Measurements from ENCODE around the gene BLACAT1.
"Not testable (repeated sequence)": the region's sequence is repeated elsewhere in the genome, so short reads cannot be mapped to it uniquely, and the experiment has no call there.

The BLACAT1 gene

DNA sequence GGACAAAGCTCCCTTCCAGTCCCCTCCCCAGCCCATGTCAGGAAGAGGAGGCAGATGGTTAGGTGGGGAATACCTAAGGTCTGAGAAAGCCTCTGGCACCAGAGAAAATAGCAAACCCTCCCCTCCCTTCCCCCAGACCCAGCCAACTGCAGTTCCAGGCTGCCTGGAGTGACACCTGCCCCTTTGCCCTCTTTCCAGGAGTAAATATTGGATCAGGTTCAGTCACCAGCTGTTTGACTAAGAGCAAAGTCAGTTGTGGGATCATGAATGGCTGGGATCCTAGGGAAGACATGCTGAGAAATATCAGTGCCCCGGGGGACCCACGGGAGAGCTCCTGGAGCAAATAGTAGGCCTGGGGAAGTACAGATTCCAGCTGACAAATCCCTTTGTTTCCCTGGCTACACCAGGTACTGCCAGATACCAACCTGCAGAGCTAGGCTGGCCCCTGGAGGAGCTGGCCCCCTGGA is 36.4 kb upstream of the BLACAT1 start:
- no peak for FAIRE-seq
- no peak for DNase-seq (ENCODE audit: insufficient read length, low spot score)
- TF ChIP-seq, protein P1, sequence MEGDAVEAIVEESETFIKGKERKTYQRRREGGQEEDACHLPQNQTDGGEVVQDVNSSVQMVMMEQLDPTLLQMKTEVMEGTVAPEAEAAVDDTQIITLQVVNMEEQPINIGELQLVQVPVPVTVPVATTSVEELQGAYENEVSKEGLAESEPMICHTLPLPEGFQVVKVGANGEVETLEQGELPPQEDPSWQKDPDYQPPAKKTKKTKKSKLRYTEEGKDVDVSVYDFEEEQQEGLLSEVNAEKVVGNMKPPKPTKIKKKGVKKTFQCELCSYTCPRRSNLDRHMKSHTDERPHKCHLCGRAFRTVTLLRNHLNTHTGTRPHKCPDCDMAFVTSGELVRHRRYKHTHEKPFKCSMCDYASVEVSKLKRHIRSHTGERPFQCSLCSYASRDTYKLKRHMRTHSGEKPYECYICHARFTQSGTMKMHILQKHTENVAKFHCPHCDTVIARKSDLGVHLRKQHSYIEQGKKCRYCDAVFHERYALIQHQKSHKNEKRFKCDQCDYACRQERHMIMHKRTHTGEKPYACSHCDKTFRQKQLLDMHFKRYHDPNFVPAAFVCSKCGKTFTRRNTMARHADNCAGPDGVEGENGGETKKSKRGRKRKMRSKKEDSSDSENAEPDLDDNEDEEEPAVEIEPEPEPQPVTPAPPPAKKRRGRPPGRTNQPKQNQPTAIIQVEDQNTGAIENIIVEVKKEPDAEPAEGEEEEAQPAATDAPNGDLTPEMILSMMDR (IDR thresholded peaks at IDR 0.05; ENCODE audit: insufficient read depth, missing control alignments) = no peak

DNA sequence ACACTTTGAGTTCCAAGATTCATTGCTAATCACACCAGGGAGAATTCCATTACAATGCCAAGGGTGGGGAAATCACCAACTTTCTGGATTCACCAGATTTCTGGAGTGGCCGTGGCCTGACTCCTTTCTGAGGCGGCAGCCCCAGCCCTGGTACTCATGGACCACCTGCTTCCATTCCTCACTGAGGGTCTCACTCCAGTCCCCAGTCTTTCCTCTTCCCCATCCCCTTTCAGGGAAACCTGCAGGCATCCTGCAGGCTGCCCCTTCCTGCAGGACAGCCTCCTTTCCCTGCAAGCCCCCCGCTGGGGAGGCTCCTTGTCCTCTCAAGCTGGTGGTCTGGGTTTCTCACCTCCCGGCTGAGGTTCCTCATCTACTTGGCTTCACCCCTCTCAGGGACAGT is 35.9 kb upstream of the BLACAT1 start:
- TF ChIP-seq, protein P1 (IDR thresholded peaks at IDR 0.05; ENCODE audit: insufficient read depth, missing control alignments) = no peak
- no peak for FAIRE-seq
- DNase-seq (ENCODE audit: insufficient read length, low spot score) = no peak

DNA sequence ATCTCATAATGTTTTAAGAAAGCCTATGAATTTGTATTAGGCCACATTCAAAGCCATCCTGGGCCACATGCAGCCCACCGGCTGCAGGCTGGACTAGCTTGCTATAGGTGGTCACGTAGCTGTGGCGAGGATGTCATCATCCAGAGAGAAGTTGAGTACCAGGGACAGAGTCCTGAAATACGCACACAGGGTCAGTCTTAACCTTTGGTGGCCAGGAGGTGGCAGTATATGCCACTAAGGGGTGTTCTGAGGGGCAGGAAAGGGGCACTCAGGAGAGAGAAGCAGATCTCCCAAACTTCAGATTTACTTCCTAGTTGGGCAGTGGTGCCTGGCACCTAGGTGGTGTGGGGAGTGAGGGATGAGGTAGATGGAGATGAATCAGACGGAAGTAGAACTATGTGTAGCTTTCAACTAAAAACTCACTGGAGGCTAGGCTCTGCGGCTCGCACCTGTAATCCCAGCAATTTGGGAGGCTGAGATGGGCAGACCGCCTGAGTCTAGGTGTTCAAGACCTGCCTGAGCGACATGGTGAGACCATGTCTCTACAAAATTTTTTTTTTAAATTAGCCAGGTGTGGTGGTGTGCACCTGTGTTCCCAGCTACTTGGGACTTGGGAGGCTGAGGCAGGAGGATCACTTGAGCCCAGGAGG is 32.4 kb upstream of the BLACAT1 start:
- TF ChIP-seq, protein P1 (IDR thresholded peaks at IDR 0.05; ENCODE audit: insufficient read depth, missing control alignments) = peak; percentile 97
- DNase-seq (ENCODE audit: insufficient read length, low spot score) (peak; percentile 96), FAIRE-seq (peak; percentile 85)

DNA sequence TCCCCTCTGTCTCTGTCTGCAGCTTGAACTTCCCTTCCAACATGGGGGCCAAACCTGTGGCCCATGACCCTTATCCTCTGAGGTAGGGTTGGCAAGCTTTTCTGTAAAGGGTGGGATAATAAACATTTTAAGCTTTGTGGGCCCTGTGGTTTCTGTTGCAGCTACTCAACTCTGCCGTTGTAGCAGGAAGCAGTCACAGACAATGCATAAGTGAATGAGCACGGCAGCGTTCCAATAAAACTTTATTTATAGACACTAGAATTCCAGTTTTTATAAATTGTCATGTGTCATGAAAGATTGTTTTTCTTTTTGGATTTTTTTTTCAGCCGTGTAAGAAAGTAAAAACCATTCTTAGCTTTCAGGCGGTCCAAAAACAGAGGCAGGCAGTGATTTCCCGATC is 30.4 kb upstream of the BLACAT1 start:
- FAIRE-seq = no peak
- TF ChIP-seq, protein P1 (IDR thresholded peaks at IDR 0.05; ENCODE audit: insufficient read depth, missing control alignments) = no peak
- DNase-seq (ENCODE audit: insufficient read length, low spot score) = no peak

DNA sequence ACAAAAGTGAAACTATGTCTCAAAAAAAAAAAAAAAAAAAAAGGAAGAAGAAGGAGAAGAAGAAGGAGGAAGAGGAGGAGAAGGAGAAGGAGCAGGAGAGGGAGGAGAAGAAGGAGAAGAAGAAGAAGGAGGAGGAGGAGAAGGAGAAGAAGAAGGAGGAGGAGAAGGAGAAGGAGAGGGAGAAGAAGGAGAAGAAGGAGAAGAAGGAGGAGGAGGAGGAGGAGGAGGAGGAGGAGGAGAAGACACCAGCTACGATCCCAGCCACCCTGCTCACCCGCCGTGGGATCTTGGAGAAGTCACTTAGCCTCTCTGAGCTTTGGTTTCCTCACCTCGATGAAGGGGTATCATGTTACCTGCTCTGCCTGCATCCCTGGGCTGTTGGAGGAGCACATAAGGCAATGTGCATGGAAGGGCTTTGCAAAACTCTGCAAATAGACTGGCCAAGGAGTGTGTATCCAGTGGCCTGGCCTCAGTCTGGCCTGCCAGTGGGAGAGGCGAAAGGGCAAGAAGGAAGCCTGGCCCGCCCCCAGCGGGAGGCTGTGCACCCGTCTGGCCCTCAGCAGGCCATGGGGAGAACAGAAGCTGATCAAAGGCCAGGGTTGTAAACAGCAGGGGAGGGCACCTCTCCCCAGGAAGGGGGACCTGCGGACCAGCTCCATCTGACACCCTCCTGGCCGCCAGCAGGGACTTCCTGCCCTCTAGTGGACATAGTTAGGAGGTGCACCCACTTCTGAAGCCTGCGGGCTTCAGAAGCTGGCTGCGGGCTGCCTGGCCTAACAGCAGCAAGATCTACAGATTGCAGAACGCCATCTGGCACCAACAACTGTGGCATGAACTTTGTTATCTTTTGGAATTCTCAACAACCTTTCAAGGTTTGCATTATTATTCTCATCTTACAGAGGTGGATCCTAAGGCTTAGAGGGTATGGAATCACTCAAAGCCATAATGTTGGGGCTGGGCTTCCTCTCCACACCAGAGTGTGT is 29.4 kb upstream of the BLACAT1 start:
- DNase-seq (ENCODE audit: insufficient read length, low spot score) (peak; percentile 99), FAIRE-seq (peak; percentile 64)
- TF ChIP-seq, protein P1 (IDR thresholded peaks at IDR 0.05; ENCODE audit: insufficient read depth, missing control alignments) = peak; percentile 99

DNA sequence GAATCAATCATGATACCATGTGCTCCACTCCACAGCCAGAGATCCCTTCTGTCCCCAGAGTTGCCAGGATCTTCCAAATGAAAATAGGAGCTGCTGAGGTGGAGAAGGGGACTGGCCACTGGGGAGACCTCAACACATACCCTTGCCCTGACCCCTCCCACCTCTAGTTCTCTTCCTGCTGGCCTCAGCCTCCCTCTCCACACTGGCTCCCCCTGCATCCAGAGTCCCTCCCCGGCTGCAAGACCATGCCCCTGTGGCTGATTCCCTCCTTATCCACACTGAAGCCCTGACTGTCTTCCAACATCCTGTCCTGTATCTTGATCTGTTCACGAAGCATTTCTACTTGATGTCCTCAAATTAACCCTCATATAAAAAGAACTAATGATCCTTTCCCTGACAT is 27.5 kb upstream of the BLACAT1 start:
- TF ChIP-seq, protein P1 (IDR thresholded peaks at IDR 0.05; ENCODE audit: insufficient read depth, missing control alignments) = no peak
- FAIRE-seq (no peak), DNase-seq (ENCODE audit: insufficient read length, low spot score) (no peak)

DNA sequence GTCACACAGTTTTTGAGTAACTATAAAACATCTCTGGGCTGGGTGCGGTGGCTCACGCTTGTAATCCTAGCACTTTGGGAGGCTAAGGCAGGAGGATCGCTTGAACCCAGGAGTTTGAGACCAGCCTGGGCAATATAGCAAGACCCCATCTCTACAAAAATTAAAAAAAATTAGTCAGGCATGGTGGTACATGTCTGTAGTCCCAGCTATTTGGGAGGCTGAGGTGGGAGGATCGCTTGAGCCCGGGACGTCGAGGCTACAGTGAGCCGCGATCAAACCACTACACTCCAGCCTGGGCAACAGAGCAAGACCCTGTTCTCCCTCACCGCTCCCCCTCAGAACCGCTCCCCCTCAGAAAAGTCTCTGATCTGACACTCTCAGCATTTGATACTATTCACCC is 26.7 kb upstream of the BLACAT1 start:
- not testable (repeated sequence) for FAIRE-seq; DNase-seq (ENCODE audit: insufficient read length, low spot score)

All from D721Med (cell line).